Putamen (tissue), 1 donor: ENCODE measurements around the gene PRKAG2.
A peak's percentile ranks its signal among the peaks of the same experiment; 100 is the strongest.

ENCODE experiments used
- DNase-seq: peaks from one replicate; pipeline ENCODE4 v3.0.0-alpha.2; 2016; ENCODE audit warnings: low spot score

PRKAG2 gene

GRCh38 chr7:151678227-151678604 lies 198.7 kb downstream of the PRKAG2 start:
- DNase-seq: no peak

DNA sequence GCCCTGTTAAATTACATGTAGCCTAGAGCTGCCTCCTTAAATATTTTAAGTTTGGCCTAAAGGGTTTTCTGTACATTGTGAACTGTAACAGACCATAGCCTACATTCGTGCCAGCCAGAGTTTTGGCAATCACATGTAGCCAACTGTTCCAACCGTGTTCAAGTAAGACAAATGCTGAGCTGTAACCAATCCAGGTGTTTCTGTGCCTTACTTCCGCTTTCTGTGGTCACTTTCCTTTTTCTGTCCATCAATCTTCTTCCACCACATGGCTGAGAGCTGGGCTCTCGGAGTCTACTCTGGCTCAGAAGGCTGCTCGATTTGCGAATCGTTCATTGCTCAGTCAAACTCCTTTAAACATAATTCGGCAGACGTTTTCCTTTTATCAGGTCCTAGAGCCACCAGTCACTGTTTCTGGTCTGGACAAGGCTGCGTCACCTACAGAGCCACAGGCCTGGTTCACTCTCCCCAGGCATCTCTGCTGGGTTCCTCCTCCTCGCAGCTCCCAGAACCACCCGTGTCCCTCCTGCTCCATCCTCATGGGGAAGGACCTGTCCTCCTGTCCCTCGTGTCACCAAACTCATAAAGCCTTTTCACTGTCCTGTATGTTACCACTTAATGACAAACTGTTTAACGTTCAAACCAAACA lies 199.2 kb downstream of the PRKAG2 start:
- no peak for DNase-seq

- no peak for DNase-seq
Observed at GRCh38 chr7:151676759-151677158, 200.2 kb downstream of the PRKAG2 start.

DNA sequence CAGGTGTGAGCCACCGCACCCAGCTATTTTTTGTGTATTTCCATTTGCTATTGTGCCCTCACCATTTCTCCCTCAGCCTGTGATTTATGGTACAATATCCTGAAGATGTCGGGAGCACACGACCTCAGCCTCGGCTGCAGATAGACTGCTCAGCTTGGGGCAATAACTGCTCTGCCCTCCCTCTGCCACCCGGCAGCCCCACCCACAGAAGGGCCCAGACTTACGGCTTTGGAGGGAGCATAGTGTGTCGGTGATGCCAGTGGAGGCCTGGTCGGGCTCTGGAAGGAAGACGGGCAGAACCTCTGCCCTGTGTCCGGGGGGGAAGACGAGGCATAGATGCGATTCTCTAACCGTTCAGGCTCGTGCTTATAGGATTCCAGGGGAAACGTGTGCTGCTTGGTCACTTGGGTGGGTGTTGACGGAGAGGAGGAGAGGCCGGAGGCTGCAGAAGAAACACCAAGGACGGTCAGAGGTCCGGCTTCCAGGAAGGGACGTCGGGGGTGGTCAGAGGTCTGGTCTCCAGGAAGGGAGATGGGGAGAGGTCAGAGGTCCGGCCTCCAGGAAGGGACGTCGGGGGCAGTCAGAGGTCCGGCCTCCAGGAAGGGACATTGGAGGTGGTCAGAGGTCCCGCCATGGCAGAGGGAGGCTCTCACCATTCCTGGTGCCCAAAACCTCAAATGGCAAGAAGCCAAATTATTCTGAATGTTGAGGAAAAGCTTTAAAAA lies 201.6 kb downstream of the PRKAG2 start:
- DNase-seq: no peak

GRCh38 chr7:151674161-151674920 lies 202.6 kb downstream of the PRKAG2 start:
- no peak for DNase-seq

GRCh38 chr7:151673216-151673615 lies 203.7 kb downstream of the PRKAG2 start:
- no peak for DNase-seq

DNA sequence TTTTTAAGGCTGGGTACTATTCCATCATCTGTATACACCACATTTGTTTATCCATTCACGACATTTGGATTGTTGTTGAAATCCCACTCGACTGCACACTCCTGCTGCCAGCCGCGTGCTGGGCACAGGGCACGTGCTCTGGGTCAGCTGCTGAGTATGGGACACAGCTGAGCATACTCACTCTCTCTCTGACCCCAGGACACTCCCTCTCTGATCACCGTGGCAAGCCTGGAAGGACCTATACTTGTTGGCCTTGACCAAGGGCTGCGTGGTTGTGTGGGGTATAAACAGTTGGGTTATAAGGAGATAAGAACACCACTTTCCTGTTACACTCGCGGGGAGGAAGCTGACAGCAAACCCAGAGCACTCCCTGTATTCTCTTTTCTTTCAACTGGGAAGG lies 204.2 kb downstream of the PRKAG2 start:
- no peak for DNase-seq

DNA sequence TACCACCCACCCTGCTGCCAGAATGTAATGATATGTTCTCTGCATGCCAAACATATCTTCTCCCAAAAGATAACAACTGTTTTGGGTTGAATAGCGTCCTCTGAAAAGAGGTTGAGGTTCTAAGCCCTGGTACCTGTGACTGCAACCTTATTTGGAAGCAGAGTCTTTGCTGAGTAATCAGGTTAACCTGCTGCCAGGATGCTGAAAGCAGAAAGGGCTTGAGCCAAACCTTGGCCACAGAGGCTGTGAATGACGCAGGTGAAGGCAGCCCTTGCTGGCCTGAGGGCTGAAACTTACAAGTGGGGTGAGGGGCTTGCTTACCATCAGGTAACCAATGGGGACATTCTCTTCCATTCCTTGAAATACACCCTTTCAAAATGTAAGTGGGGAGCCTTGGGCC lies 205.4 kb downstream of the PRKAG2 start:
- no peak for DNase-seq

- no peak for DNase-seq
Observed at GRCh38 chr7:151669762-151670161, 207.2 kb downstream of the PRKAG2 start.

DNA sequence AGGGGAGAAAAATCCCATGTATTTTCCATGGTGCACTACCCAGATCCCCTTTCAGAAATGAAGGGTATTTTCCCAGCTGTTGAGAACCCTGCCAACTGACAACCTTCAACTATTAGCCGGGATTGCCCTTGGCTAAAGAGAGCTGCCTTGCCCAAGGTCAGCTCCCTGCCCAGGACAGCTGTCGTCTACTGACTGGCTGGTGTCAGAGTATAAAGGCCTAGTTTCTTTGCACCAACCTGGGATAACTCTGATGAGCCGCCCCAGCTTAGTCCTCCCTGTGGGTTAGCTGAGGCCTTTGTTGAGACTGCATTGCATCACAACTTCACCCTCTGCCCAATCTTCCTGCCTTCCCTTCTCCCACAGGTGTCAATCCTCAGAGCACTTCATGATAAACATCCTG lies 210.0 kb downstream of the PRKAG2 start:
- no peak for DNase-seq

GRCh38 chr7:151665368-151665767 lies 211.5 kb downstream of the PRKAG2 start:
- DNase-seq: peak; percentile 67

GRCh38 chr7:151664268-151664667 lies 212.6 kb downstream of the PRKAG2 start:
- DNase-seq: no peak

- DNase-seq: no peak
Observed at GRCh38 chr7:151663382-151664100, 213.4 kb downstream of the PRKAG2 start.

DNA sequence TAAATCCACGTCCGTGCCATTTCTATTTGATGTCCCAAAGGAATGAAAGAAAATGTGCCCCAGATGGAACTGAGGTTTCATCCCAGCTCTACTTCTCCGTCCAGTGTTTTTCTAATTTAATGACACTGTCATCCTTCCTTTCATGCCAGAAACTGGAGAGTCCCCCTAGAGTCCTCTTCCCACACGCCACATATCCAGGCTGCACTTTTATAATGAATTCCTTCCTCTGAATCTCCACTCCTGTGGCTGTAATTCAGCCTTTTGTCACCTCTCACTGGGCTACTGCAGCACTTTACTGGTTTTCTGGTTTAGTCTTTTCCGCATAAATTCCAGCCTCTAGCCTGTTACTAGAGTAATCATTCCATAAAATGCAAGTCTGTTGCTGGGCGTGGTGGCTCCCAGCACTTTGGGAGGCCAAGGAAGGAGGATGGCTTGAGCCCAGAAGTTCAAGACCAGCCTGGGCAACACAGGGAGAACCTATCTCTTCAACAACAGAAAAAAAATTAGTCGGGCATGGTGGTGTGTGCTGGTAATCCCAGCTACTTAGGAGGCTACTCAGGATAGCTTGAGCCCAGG lies 214.6 kb downstream of the PRKAG2 start:
- no peak for DNase-seq

DNA sequence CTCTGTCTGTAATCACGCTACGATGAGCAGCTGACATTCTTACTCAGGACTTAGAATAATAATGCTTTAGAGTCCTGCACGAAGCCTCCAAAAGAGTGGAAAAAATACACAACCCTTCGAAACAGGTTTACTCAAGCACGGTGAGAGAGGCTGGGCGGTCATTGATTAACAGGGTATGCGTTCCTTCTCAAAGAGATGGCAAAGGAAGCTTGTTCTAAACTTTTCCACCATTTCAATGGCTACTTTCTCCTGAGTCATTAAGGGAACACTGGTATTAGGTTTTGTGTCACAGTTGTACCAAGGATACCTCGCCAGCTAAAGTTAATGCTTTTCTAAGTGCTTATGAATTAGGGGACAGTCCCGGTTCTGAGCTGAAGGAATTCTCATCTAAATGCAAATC lies 215.3 kb downstream of the PRKAG2 start:
- no peak for DNase-seq

- DNase-seq: no peak
Observed at GRCh38 chr7:151660141-151660540, 216.8 kb downstream of the PRKAG2 start.

DNA sequence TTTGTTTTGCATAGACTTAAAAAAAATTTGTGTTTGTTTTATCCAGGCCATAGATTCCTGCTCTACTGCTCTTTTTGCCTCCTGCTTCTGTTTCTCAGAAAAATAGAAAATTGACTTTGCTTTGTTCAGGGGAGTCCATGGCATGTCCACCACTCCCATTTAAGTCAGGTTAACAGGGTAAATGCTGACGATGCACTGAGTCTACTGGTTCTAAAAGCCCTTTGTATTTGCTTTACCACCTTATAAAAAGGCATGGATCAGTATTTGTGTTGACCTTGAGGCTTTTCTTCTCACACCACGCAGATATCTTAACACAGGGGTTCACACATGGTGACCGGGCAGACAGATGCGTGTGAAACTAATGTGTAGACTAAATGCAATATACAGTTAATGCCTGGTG lies 217.7 kb downstream of the PRKAG2 start:
- no peak for DNase-seq

GRCh38 chr7:151658778-151659177 lies 218.1 kb downstream of the PRKAG2 start:
- DNase-seq: no peak

- no peak for DNase-seq
Observed at GRCh38 chr7:151657173-151657572, 219.7 kb downstream of the PRKAG2 start.

DNA sequence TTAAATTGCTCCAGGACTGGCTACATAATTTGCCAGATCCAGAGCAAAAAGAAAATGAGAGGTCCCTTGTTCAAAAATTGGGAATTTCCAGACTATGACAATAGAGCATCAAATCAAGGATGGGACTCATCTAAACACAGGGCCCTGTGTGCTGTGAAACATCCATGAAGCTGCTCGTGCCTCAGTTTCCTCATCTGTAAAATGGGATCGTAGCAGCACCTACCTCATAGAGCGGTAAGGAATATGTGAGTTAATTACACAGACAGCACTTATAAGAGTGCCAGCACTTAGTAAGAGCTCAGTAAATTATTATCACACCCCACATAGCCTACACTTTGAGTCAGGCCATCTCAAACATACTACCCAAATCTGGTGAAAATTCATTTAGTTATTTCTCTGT lies 221.4 kb downstream of the PRKAG2 start:
- no peak for DNase-seq

DNA sequence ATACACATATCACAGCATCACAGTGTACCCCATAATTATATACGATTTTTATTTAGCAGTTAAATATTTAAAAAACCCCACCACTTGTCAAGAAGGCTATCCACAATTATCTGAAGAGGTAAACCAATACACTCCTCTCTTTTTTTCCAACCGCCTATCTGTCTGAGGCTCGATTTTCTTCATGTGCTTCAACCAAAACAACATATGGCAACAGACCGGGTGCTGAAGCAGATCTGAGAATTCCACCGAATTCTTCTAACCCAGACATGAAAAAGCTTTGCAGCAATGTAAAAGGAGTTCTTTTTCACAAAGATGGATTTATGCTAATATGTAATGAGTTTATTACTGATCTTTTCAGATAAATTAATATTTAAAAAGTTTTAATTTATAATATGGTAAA lies 224.8 kb downstream of the PRKAG2 start:
- no peak for DNase-seq

DNA sequence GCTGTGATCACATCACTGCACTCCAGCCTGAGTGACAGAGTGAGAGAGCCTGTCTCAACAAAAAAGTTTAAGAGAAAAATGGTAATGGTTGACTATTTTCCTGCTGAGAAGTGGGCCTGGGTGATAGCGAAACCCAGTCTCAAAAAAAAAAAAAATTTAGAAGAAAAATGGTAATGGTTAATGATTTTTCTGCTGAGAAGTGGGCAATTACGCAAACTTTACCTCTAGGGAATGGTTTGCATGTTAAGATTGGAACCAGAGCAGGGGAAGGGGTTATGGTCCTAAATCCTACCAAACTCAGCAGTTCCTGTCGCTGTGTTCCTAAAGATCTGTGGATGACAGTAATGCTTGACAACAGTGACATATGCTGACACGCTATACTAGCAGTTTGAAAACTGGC lies 226.8 kb downstream of the PRKAG2 start:
- no peak for DNase-seq
